Measurements from ENCODE around the gene CLDN2.
"Not testable (repeated sequence)": the region's sequence is repeated elsewhere in the genome, so short reads cannot be mapped to it uniquely, and the experiment has no call there.

CLDN2 gene, protein sequence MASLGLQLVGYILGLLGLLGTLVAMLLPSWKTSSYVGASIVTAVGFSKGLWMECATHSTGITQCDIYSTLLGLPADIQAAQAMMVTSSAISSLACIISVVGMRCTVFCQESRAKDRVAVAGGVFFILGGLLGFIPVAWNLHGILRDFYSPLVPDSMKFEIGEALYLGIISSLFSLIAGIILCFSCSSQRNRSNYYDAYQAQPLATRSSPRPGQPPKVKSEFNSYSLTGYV

DNA sequence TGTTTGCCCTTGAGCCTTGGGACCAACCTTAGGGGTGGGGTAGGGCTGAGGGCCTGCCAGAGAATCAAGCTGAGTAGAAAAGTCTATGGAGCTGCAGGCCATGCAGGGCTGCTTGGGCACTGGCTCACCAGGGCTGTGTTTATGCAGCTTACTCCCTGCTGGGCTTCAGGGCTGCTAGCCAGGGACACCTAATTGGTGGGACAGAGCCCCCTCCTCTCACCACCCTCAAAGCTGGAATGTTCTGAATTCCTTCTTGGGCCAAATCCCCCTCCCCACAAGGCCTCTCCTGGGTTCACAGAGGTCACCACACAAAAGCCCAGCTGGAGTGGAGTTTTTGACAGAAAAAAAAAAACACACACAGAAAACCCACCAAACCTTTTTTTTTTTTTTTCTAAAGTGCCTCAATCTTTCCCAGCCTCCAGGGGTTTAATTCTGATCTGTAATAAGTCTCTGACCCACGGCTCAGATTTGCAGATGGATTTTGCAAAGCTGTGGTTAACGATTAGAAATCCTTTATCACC lies at the start of gene CLDN2:
Gene CLDN2, plus strand, starts transcription at position 471 of the 521 bp plus-strand sequence. CDS start 7,827 bp downstream, outside the sequence.
- no peak for DNase-seq

DNA sequence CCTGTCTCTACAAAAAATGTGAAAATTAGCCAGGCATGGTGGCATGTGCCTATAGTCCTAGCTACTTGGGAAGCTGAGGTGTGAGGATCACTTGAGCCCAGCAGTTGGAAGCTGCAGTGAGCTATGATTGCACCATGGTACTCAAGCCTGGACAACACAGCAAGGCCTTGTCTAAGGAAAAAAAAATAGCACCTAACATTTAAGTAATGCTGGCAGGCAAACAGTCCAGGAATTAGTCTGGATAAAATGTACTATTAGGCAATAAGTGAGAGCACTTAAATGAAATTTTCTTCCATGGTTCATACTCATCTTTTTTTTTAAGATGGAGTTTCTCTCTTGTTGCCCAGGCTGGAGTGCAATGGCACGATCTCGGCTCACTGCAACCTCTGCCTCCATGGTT lies 47.4 kb upstream of the CLDN2 start:
- not testable (repeated sequence) for DNase-seq

DNA sequence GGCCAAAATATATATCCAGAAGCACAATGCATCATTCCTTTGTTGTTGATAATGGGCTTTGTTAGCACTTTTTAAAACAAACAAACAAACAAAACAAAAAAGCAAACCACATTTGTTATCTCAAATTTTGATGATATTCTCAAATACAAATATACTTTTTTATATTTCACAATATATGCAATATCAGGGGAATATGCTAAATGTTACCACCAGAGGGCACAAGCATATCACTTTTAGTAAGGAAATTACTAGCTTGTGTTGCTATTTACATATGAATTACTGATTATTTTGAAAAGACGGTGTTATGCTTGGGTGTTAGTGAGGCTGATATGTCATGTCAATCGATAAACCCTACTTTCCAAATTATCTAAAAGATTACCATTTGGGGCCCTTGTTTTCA lies 46.1 kb upstream of the CLDN2 start:
- DNase-seq, result no peak

DNA sequence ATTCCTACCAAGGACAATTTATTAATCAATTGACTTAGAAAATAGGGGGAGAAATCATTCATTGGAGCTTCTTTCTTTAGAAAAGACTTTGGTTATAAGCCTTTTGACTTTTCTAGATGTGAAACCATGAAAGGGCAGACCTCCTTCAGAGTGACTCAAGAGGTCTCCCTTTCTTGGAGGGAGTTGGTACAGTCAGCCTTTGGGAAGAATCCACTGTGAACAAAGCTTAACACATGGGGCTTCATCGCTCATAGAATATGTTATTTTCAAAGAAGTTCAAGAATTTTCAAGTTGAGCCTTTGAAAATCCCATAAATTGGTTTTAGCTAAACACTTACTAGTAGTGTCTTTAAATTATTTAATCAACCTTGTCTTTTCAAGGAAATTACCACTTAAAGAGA lies 45.1 kb upstream of the CLDN2 start:
- DNase-seq, result no peak

DNA sequence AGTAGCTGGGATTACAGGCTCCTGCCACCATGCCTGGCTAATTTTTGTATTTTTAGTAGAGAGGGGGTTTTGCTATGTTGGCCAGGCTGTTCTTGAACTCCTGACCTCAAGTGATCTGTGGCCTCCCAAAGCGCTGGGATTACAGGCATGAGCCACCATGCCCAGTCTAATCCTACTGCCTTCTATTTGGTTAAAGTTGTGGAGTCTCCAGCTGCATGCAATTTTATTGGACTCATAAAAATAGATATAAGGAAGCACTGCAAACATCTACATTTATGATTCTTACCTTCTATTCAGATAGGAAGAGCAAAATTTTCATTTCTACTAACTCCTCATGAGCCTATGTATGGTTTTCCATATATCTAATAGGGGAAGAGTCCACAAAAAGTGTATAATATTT lies 30.7 kb upstream of the CLDN2 start:
- no peak for DNase-seq

DNA sequence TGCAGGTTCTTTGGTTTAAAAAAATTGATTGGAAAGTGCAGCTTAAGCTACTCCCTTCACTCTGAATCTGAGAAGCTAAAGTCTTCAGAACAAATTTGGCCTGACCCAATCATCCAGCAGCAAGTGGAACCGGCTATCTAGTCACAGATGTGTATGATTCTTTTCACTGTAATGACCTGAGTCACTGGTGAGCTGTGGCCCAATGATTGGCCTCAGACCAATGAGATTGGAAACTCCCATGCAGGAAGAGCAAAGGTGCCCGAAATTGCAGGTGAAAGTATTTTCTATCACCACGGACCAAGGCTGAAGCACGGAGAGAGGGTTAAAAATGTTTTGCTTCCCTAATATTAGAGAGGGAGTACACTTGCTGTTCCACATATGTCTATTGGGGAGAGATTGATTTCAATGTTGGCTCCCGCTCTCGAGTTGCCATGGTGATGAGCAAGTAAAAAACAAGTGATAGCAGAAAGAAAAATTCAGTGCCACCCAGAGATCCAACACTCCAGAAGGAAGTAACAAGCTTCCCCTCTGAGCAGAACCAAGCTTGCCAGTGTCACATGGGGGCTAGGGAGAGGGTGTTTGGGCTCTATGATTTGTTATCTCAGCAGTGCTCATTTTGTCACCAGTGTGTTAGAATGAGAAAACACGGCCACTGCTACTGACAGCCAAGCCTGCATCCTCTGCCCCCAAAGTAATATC lies 28.3 kb upstream of the CLDN2 start:
- DNase-seq, result no peak

DNA sequence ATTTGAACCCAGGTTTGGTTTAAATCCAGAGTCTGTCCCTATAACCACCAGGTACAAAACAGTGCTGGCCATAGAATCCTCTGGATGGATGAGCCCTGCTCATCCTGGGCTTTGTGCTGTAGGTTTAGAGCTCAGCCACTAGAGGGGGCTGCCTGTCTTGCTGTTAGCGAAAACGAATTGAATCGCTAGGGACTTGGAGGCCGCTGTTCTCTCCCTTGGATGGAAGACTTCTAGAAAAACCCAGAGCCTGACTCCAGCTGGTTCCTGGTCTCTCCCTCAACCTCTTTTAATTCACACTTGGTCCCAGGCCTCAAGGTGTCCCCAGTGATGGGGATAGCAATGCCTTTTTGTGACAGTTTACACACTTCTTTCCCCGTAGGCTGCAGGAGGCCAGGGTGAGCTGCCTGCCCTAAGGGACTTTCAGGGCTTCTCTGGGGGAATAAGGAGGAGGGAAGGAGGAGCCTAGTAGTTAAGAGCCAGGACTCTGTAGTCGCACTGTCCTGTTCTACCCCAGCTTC lies 25.8 kb upstream of the CLDN2 start:
- peak; percentile 44 to 67 for DNase-seq

DNA sequence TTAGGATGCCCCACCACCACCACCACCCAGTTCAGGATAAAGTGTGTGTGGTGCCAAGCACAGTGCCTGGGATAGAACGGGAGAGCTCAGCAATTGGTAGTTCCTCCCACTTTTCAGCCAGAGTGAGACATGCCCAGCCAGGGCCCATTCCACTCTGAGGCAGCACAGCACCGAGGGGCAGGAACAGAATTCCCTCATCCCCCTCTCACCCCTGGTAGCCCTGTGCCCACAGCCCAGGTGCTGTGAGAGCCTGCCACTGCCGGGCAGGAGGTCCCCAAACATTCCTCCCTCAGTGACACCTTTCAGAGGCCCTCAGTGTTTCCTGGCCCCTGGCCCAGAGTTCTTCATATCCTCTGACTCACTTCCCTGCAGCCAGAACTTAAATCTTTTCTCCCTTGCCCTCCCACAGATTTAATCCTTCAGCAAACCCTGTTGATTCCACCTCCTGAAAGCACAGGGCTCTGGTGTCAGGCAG lies 25.2 kb upstream of the CLDN2 start:
- no peak for DNase-seq

DNA sequence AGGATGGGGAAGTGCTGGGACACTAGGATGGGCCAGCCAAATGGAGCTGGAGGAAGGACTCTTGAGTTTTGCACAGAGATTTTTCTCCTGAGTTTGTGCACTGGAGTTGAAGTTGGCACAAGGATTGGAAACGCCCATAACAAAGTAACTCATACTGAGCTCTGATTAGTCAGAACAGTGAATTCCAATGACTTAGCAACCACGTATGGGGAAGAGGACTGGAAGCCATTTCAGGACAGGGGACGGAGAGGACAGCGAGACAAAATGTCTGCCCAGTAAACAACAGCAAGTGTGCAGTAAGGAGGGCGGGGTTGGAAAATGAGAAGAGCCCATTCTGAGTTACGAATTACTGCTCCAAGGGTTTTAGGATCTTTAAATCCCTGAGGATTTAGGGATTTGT lies 22.9 kb upstream of the CLDN2 start:
- no peak for DNase-seq

DNA sequence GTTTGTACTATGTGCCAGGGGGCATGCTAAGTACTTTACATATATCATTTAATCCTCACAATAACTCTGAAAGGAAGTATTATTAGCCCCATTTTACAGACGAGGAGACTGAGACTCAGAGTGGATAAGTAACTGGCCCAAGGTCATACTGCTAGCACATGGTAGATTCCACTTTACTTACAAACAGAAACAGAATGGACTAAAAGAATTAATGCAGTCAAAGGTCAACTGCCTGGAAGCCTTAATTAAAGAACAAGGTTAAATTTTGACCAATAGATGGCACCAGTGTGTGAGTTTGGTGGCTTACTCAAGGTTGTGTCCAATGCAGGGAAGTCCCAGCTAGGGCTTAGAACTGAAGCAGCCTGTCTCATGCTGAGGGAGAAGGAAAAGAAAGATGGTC lies 21.7 kb upstream of the CLDN2 start:
- DNase-seq, result no peak

DNA sequence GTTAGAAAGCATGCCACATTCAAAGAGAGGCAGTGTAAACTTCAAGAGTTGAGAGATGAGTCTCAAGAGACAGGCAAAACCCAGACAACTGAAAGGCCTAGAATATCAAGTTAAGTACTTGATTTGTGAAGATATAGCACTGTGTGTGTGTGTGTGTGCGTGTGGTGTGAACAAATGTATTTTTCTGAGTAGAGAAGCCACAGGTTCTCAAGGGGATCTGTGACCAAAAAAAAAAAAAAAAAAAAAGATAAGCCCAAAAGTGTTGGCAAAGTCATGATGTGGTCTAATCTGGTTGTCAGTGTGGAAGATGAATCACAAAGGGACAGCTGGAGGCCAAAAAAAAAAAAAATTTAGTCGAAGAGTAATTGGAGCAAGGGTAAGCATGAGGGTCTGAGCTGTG lies 20.9 kb upstream of the CLDN2 start:
- DNase-seq, result no peak

DNA sequence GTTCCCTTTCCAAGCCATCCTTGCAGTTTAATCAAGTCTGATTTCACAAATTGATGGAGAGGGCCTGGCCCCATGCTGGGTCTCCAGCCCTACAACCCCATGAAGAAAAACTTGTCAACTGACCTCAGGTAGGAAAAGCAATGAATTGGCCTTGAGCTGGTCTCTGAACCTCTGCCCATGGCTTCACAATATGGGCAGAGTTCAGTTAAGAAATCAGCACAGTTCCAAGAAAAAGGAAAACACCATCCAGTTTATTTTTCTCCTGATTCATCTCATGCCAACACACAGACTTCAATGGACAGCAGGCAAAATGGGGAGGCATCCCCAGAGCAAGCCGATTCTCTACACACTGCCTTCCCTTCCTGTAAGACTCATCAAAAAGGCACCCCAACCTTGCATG lies 20.4 kb upstream of the CLDN2 start:
- no peak for DNase-seq

DNA sequence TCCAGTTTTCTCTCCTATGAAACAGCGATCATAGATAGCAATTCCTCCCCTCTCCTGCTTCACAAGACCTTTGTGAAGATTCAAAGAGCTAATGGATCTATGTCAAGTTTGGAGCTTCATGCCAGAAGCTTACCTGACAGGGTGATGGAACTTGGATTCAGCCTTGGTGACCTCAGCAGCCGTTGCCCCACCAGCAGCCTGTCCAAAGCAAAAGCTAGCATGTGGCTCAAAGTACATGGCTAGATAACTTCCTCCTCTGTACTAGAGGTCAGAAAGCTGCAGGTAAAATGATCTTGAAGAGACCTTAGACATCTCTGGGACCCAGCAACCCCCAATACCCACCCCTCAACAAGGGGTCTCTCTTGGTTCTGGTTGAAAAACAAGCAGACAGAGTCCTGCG lies 18.9 kb upstream of the CLDN2 start:
- DNase-seq, result no peak

DNA sequence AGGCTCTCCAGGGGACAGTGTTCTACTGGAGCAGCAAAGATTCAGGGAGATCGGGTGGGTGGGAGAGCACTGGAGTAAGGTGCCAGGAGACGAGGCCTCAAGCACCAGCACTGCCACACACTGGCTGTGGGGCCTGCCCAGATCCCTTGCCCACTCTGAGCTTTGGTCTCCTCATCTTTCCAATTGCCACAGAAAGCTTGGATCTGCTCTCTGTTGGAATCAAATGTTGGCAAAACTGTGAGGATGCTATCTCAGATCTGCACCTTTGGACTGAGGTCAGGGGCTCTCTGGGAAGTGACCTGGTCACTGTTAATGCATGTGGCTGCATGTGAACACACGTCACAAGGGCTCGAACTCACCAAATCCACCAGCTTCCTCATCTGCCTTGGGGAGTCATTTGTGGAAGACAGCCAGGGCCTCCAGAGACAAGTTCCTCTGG lies 18.4 kb upstream of the CLDN2 start:
- DNase-seq, result no peak

DNA sequence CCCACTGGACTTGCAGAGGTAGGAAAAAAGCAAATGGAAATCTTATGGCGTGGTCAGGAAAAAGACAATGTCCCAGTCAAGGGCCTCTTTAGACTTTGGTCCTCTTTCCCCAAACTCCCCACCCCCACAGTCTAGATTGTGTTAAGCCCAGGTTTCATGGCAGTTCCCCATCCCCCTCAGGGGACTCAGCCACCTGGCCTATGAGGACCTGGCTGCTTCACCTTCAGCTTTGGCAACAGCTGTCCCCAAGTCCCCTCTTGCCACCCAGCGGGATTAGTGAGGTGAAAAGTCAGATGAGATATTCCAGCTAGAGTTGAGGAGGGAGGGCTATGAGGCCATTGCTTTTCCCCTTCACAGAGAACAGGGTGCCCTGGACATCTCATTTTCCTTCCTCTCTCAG lies 17.5 kb upstream of the CLDN2 start:
- DNase-seq, result no peak

DNA sequence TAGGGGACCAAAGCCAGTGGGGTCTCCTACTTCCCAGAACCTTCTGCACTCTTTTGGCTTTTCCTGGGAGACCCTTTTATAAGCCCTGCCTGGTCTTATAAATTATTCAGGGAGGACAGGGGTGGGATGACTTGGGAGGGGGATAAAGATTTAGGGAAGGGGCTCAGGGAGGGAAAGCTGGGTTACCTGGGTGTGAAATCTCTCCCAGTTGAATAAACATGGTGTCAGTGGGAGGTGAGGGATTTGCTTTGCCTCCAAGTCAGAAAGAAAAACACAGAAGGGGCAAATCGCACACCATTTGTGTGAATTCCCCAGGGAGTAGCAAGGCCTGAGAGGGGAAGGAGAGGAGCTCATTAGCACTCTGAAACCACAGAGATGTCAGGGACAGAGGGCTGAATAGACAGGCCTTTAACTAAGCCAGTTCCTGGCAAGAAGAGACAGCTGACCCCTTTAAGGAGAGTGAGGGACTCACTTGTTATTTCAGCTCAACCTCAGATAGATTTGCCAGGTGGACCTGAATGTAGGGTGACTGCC lies 16.8 kb upstream of the CLDN2 start, which contains the start of gene RIPPLY1:
Gene RIPPLY1, minus strand, starts transcription at position 51 of the 534 bp plus-strand sequence. CDS start 54 bp downstream, outside the sequence.
- DNase-seq, result no peak

DNA sequence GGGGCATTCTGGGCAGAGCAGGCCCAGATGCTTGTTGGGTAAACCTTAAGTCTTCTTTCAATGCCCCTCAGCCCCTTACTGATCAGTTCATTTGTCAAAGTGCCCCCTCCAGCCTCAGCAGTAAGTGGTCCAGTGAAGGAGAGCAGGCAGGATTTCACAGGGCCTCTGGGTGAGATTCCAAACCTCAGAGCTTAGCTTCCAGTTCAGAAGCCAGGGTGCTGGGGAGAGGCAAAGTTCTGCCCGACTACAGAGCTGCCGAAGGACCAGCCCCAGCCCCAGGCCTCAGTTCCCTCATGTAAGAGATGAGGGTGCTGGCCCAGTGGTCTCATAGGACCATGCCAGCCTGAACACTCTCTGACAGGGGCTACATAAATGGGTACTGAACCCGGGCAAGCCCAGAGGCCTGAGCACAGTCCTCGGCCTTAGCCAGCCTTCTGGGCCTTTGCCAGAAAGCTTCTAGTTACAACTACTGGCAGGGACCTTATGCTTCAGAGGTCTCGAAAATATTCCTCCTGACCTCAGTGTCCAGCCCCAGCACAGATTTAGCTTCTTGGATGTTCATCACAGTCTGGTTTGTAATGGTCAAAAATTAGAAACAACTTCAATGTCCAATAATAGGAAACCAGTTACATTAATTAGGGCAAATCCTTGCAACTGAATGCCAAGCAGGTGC lies 16.2 kb upstream of the CLDN2 start:
- DNase-seq, result no peak

DNA sequence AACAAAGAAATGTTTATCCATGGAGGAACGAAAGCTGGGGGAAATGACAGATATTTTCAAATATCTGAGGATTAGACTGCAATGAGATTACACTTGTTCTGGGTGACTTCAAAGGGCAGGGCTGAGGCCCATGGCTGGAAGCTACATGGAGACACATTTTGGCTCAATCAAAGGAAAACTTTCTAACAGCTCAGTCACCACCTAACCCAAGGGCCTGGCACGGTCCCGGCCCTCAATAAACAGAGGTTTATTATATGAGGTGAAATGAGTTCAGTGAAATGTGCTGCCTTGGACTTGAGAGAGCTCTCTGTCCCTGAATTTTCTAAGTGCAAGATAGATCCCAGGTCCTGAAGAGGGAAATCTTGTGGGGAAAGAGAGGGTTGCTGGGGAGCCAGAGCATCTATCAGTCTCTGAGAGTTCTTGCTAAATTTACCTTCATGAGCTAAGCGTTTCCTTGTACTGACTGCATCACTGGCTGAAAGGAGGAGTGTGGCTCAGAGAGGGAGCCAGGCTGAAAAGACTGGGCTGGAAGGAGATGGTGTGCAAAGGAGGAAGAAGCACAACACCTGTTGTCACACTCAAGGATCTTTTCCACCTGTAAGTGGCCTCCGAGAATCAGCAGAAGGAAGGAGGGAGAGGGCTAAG lies 15.0 kb upstream of the CLDN2 start:
- DNase-seq, result no peak

DNA sequence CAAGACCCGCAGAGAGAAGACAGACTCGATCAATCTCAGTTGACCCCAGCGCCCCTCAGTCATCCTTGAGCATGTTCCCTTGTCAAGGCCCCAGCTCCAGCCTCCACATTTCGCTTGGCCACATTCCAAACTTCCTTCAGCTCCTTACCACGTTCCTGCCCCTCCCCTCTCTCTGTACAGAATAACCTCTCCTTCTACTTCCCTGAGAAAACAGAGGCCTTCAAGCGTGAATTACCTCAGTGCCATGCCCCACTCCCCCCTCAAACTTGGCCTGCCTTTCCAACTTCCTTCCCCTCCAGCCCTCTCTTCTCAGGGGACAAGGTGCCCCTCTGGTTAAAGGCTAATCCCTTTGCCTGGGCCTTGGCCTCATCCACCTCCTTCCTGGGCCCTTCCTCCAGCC lies 13.8 kb upstream of the CLDN2 start:
- DNase-seq, result no peak

DNA sequence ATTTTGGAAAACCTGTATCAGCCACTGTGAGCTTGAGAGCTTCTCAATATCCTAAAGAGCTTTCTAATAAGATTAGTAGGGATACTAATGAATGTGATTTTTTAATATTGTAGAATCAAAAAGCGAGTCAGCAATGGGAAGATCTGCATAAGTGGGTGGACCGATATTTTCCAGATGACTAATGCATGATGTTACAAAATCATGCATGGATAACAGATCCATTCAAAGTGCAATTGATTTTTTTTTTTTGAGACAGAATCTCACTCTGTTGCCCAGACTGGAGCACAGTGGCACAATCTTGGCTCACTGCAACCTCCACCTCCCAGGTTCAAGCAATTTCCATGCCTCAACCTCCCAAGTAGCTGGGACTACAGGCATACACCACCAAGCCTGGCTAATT lies 7.3 kb upstream of the CLDN2 start:
- no peak for DNase-seq

DNA sequence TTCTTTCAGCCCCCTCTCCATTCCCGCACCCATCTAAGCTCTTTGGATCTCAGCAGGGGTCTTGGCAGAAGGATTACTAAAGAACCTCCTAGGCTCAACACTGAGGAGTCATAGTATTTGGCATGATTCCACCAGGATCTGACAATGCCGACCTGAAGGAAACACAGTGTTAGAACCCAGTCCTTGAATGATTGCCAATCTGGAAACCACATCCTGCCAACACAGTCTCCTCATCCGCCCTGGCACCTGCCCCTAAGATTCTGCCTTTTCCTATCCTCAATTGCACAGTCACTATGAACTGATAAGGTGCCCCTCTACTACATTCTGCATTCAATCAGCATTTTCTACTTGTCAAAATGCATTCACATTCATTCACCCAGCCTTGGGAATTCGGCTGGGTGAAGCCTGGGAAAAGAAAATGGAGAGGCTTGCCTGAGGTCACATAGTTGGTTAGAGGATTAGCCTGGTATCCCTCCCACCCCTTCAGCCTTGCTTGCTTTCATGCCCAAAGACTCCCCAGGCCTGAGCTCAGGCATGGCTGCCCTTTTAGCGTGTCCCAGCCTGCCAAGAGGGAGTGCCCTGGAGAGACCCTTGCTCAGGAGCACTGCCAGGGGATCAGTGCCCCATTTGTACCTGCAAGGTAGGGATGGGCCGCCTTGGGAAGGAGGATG lies 2.2 kb upstream of the CLDN2 start:
- DNase-seq, result no peak

DNA sequence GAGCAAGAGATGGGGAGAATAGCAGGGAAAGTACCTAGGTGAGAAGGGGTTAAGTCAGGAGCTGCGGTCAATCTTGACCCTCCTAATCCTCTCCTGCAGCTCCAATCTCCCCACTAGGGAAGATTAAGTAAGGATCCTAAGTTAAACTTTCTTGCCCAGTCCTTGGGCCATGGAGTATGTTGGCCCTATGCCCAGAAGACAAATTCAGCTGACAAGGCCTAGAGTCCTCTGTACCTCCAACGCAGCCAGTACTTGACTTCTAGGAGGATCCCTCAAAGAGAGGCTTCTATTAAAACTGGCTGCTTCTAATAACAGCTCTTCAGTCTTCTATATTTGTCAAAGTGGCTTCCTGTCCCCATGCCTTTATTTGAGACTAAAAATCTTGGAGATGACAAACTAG lies 1.4 kb downstream of the CLDN2 start:
- no peak for DNase-seq
